Fibroblast of the conjunctiva (primary cell): ENCODE data around the gene OLFM3.

Source experiments
- DNase-seq: peaks from one replicate; pipeline ENCODE4 v3.0.0-alpha.2; 2010; ENCODE audit warnings: low read depth

Gene OLFM3

DNA sequence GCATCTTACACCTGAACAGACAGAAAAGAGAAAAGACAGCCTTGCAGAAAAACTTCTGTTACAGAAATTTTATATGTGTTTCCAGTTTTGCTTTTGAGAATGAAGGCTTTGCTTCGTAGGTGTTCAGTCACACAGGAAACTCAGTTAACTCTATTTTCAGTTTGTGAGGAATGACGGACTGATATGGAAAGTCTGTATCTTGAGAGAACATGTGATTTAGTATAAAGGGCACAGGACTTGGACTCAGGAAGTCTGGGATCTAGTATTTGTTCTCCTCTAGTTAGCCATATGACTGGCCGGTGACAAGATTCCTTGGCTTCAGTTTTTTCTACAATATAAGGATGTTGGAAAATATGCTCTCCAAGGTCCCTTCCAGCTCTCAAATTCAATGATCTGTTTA lies 149.1 kb downstream of the OLFM3 start:
- DNase-seq: no peak

GRCh38 chr1:101846820-101847219 lies 149.9 kb downstream of the OLFM3 start:
- DNase-seq: no peak

DNA sequence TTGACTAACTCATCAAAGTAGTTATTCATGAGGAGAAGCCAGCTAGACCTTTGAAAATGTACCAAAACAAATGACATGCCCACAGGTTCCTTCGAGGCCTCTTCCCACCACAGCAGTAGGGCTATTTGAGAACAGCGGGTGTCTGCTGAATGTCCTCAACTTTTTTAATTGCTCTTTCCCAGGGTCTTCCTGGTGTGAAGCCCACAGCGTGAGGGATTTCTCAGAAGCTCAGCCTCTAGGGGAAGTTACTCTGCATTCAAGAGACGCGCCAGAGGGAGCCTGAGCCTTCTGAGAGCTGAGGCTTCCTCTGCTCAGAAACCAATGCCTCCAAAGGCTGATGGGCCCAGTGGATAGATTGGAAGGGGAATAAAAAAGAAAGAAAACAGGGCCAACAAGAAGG lies 153.6 kb downstream of the OLFM3 start:
- DNase-seq: no peak

DNA sequence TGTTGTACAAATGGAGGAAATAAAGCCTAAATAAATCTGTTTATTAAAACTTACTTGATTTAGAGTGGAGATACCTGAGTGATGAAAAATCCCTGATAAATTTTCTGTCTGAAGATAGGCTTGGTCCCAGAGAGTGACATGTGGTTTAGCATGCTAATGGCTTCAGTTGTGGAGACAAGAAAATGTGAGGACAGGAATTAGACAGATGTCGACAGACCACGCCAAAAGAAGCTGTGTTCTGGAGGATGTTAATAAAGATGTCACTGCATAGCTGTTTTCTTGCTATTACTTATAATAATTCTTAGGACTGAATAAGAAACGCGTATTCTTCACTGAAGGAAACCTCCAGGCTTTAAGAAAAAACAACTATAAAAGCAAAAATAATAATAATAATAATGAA lies 154.9 kb downstream of the OLFM3 start:
- DNase-seq: no peak

GRCh38 chr1:101835988-101836387 lies 160.7 kb downstream of the OLFM3 start:
- DNase-seq: no peak

- DNase-seq: no peak
These were observed 163.4 kb downstream of the OLFM3 start for GRCh38 chr1:101833312-101833711.

- DNase-seq: no peak
These were observed 170.3 kb downstream of the OLFM3 start for GRCh38 chr1:101826416-101826815.

DNA sequence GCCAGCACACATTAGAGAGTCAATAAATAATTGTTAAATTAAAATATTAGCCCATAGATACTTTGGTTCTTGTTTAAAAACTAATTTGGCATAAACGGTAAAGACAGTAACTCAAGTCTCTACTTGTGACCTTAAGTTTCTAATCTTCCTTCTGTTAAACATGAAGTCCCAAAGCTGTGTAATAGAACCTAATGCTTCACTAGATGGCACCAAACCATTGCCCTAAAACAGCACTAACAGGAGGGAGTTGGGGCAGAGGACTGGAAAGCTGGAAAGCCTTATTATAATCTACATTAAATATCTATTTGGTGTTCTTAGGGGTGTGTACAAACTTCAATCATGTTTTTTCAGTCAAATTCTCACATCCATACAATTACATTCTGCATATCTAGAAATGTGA lies 176.7 kb downstream of the OLFM3 start:
- DNase-seq: peak; percentile 1

GRCh38 chr1:101816262-101816661 lies 180.5 kb downstream of the OLFM3 start:
- DNase-seq: no peak

DNA sequence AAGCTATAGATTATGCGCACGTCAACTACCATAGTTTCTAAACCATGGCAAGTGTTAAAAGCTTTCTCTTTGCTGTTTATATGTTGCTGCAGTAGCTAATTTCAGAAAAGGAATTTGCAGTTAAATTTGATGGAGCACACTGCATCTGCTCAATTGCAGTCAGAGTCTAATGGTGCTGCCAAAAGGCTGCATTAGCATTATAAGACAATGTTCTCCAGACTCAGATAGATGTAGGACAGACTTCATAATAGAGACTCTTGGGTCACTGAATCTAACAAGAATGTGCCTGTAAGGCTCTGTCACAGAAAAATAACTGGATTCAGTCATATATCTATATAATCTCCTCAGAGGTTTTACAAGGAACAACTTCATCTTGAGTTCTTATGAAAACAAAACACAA lies 198.3 kb downstream of the OLFM3 start:
- DNase-seq: no peak

GRCh38 chr1:101797722-101798121 lies 199.0 kb downstream of the OLFM3 start:
- no peak for DNase-seq

DNA sequence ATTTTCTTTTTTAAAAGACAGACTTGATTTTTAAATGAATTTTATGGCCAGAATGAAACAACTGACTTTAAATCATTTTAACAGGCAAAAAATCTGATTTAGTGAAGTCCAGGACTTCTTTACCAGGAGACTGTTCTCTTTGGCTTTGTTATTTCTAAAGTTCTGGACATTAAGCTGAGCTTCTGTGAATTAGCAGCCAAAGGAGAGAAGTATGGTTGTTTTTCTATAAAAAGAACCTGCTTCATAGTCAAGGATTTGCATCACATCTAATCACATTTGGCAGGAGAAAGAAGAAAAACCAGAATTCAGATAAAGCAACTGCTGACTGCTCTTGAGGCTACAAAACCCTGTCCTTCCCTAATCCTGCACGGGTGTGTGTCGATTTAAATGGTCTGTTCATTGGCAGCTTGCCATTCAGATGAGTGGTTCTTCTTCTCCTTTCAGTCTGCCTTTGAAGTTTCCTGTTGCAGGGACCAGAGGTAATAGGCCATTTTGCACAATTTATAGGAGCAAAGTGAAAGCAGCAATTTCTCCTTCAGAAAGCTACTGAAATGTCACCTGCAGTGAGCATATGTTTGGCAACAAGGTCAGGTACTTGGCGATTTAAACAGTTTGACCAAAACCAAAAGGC lies 215.4 kb downstream of the OLFM3 start:
- DNase-seq: no peak

GRCh38 chr1:101769520-101769919 lies 227.2 kb downstream of the OLFM3 start:
- DNase-seq: no peak

GRCh38 chr1:101757985-101758384 lies 238.7 kb downstream of the OLFM3 start:
- no peak for DNase-seq

GRCh38 chr1:101756411-101756810 lies 240.3 kb downstream of the OLFM3 start:
- no peak for DNase-seq
